SKM-1 treated with dmso at 0.1 percent for 144 hours (cell line): ENCODE measurements around the gene RAPGEF6.
"Not testable (repeated sequence)": the region's sequence is repeated elsewhere in the genome, so short reads cannot be mapped to it uniquely, and the experiment has no call there.

ENCODE experiments used
- DNase-seq: peaks from one replicate; lab custom pipeline; 2025; ENCODE audit not compliant: unreplicated experiment; lab: John Stamatoyannopoulos, UW

The RAPGEF6 gene

DNA sequence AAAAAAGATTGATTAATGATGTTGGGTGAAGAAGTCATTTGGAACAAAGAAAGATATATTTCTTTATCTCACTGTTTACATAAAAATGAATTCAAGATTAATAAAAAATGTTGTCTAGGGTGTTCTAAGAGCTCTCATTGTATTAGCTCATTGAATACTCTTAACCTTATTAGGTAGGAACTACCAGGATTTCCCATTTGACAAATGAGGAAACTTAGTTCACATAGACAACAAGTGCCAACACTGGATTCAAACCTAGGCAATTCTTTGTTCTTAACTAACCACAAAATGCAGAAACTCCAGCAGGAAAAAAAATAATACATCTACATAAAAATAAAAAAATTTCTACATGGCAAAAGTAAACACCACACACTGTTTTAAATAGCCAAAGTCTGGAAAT is 175.8 kb downstream of the RAPGEF6 start:
- no peak for DNase-seq

DNA sequence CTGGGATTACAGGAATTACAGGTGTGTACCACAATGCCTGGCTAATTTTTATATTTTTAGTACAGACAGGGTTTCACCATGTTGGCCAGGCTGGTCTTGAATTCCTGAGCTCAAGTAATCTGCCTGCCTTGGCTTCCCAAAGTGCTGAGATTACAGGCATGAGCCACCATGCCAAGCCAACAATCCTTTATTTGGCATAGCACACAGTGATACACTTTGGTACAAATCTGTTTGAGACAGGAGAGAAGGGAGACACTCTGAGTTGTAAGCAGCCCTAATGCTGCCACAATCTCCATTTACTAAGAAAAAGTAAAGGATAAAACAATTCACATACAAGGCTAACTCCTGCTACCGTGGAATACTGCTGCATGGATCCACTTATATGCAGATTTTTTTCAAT is 177.8 kb downstream of the RAPGEF6 start:
- no peak for DNase-seq

DNA sequence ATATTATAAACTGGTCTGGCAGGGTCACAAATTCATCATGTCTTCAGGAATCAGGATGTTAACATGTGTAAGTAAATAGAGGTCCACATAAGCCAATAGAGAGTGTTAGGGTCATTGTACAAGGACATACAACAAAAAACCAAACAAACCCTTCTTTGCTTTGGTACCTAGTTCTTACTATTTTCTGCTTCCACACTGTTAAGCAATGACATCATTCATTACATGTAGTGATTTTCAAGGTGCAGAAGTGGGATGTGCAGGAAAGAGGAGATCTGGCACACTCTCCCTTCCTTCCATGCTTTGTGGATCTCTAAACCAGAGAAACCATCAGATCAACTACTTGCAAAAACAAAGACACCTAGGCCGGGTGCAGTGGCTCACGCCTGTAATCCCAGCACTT is 184.1 kb downstream of the RAPGEF6 start:
- DNase-seq: no peak

DNA sequence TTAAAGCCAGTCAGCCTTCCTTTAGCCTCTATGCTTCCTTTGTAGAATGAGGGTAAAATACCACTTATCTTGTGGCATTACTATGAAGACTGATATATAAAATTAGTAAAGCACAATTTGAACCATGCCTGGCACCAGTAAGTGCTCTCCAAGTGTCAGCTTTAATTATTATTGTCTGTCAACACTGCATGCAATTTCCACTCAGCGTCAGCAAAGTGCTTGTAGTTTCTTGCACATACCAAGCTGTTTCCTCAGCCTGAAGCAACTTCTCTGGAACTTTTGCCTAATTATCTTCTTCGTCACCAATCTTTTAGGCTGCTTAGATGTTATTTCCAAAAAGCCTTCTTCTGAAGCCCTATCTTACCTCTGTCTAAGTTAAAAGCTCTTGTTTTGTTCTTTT is 193.8 kb downstream of the RAPGEF6 start:
- DNase-seq: no peak

DNA sequence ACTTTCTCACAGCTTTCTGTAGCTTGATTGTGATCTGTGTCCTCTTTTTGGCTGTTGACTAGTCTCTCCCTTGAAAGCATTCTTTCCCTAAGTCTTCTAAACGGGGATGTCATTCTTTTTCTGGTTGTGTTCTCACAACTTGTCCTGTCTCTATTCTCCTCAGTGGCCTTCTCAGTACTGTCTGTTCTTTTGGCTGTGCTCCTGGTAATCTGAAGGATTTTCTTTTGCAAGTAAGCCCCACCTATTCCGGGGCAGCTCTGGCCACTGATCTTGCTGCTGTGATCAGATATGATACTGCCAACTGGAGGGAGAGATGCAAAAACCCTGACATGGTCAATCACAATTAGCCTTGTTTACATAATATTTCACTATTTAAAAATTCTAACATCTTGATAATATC is 198.9 kb downstream of the RAPGEF6 start:
- DNase-seq: no peak

DNA sequence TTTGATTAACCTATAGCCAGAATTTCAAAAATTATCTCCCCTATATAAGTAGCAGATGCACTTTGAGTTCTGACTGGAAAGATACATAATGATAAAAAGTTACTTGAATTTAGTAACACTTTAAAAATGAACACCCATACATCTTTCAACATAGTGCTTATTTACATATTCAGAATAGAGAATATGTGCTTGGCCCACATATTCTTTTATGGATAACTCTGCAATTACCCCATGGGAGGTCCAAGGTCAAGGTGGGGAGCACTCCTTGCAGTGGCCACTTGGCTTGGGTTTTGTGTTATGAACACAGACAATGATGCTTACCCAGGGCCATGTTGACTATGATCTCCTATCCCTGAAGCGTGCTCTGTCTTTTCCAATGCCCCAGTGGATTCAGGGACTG is 201.9 kb downstream of the RAPGEF6 start:
- DNase-seq: no peak

DNA sequence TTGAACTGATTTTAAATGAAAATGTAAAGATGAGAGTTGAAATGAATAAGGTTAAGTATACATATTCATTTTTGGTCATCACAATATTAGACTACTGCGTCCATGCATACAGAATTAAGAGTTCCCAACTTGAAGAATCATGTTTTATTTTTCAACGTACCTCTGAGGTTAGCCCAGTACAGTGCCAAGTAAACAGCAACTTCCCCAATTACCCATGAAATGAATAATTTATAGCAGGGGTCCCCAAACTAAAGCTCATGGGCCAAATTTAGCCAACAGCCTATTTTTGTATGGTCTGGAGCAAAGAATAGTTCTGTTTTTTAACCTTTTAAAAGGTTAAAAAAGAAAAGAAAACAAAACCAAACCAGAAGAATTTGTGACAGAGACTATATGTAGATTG is 203.2 kb downstream of the RAPGEF6 start:
- DNase-seq: no peak

DNA sequence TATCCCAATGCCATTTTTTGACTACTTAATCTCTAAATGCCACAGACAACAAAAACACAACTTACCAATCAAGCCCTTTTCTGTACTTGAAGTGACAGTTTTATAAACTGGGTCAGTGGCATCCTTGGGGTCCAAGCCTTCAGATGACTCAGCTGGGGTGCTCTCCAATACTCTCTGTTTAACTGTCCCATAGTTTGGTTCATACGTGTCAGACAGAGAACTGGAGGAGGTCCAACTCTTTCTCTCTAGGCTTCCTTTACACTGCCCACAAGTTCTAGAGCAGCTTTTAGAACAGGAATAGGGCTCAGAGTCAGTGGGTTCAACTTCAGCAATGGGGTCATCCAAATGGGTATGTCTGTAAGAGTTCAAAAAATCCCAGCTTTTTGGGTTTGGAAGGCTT is 204.2 kb downstream of the RAPGEF6 start:
- no peak for DNase-seq

DNA sequence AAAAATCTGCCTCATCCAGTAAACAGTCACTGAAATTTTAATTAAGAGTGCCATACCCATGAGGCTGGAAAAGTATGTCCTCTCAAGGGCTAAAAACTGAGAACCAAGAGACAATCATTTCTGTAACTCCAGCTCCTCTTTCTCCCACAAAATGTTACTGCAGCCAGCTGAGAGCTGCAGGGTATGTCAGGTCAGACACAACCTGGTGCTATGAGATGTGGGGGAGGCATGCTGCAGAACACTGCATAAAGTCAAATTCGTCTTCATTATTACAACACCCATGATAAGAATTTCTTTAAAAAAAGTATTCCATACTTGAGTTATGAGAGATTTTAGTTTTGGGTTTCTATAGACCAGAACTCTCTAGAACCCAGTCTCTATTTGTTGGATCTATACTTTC is 209.0 kb downstream of the RAPGEF6 start:
- no peak for DNase-seq

DNA sequence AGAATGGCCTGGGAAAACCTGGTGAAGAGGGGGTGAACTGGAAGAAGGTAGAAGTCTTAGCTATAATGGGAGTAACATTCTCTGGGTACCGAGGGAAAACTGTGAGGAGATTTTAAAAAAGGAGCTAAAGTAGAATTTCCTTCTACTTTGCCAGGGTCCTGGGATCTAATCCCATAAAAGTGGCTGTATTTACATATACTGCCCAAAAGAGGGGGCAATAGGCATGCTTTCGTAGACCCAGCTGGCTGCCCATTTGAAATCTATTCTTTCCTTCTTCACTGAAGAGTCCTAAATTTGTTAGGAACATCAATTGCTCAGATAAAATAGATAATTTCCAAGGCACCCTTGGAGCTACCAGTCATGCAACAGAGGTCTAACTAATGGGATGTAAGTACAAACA is 212.0 kb downstream of the RAPGEF6 start:
- DNase-seq: peak; percentile 8

DNA sequence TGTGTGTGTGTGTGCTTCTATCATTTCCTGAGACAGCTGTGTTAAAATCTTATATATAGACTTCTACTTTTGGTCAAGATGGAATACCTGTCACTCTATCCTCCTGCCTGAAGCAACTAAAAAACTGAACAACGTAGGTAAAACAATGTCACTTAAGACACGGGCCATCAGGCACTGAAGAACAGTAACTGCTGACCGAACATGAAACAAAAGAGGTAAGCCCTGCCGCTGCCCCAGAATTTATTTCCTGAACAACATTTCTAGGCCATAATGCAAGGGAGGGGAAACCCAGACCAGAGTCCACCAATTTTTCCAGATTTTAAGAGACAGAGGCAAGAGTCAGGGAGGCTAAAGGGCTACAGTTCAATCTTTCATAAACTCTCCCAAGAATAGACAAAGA is 215.2 kb downstream of the RAPGEF6 start:
- no peak for DNase-seq

DNA sequence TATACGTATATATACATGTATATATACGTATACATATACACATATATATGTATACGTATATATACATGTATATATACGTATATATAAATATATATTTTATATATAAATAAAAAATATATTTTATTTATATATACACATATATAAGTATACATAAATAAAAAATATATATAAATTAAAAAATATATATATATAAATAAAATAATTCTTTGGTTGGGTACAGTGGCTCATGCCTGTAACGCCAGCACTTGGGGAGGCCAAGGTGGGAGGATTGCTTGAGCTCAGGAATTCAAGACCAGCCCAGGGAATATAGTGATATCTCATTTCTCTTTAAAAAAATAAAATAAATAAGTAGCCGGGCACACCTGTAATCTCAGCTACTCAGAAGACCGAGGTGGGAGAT is 216.2 kb downstream of the RAPGEF6 start:
- no peak for DNase-seq

DNA sequence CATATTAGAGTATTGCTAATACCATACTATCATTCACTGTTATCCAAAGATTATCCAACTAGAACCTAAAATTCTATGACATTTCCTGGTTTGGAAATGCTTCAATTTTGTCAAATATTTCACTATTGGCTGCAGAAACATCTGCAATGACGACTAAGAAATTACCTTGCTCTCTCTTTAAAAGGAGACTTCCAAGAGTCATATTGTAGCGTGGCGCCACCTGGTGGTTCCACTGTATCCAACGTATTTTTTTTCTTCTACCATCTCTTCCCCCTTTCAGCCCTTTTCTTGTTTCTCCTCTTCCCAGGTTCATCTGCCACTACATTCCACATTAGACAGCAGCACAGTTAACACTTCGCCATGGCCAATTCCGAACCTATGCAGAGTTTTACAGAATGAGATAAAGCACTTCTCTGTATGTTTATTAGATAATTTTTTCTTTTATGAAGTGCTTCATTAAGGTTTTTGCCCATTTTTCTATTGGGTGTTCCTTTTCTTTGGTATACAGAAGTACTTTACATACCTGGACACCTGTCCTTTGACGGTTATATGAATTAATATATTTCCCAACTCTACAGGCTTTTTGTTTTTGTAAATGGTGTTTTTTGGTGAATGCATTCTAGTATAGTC is 217.7 kb downstream of the RAPGEF6 start:
- DNase-seq: peak; percentile 74

DNA sequence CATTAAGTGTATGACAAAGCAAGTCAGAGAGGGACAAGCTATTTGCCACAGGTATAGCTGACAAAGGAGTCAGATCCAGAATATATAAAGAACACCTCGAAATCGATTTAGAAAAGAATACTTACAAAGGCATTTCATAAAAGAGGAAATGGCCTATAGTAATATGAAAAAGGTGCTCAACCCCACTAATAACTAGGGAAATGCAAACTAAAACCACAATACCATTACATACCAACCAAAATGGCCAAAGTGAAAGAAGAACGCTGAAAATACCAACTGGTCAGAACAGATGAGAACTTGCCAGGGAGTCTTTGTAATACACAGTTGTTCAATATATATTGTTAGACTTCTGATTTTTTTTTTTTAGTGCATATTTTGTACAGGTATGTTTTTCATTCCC is 218.3 kb downstream of the RAPGEF6 start:
- no peak for DNase-seq

DNA sequence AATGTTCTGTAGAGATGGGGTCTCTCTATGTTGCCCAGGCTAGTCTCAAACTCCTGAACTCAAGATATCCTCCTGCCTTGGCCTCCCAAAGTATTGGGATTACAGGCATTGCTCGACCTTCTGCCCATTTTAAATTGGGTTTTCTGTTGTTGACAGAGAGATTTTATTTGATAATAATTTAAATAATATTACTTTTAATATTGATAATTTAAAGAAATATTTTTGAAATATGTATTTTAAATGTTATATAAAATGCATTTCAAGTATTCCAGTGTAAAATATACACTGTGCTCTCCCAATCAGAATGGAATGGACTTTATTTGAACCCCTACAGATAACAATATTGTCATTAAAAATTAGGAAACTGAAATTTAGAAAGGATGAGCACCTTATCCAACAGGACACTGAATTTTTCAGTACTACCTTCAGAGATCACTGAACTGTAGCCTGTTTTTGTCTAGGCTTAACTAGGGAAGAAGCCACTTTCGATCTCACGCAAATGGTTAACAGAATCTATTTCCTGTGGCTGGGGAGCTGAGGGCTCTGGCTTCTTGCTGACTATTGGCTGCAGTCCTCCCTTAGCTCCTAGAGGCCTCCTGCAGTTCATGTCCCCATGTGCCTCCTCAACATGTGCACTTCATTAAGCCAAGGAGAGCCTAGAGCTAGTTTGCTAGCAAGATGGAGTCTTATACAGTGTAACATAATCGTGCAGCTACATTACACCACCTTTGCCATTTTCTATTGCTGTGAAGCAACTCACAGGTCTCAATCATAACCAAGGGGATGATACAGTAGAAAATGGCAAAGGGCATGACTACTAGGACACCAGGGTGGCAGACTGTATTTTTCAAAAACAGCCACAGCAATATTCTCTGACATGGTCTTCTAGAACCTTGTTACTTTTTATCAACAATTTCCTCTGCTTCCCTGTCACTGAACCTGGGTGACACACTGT is 221.1 kb downstream of the RAPGEF6 start:
- no peak for DNase-seq

DNA sequence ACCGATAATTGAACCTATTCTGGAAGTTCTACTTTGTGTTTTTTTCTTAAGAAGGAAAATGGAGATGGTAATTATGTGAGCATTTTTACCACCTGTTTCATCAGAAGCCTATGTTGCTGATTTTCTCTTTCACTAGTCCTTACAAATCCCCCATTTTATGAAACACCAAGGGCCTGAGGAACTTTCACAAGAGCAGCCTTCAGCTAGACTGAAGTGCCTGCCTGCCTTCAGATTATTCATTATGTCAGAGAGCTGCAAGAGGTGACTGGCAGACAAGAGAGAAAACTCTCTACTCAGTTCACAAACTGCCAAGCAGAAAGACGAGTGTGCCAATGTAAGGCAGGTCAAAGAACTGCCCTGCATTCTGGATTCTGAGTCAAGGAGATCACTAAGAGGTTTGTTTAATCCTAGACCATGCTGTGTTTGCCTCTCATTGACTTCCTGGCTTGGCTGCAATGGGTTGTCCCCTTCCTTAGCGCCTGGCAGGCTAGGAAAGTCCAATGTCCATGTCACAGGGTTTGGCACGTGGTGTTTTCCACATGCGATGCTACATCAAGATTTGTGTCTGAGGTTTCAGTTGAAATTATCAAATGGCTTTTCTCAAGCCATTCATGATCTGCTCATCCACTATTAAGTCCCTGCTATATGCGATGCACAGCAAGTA is 227.9 kb downstream of the RAPGEF6 start:
- no peak for DNase-seq

DNA sequence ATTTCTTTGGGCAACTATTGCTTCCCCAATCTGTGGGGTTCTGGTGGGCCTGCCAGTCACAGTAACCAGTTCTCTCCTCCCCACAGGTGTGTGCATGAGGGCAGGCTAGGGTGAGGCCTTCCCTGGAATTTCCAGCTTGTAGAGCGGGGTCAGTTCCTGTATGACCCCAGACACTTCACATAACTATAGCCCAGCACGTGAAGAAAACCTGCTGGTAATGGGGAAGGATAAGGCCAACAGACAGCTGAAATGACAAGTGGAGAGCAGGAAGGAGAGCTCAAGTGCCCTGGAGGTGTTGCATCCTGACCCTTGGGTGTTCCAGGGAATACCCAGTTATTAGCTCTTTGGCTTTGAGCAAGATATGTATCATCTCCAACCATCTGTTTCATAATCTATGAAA is 229.0 kb downstream of the RAPGEF6 start:
- no peak for DNase-seq

DNA sequence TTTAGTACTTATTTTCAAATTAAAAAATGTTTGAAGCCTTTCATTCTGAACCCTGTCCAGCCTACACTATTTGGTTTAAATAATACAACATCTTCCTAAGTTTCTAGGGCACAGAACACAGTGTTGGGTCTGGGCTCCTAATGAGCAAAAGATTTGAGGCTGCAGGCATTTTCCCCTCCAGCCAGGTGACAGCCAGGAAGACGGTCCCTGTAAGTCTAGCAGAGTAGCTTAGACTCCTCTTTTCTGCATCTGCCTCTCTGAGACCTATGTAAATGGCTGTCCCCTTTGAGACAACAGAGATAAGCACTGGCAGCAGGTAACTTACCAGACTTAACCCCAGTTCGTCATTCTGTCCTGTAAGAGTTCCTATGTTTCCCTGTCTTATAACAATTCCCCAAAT is 229.4 kb downstream of the RAPGEF6 start:
- DNase-seq: no peak

DNA sequence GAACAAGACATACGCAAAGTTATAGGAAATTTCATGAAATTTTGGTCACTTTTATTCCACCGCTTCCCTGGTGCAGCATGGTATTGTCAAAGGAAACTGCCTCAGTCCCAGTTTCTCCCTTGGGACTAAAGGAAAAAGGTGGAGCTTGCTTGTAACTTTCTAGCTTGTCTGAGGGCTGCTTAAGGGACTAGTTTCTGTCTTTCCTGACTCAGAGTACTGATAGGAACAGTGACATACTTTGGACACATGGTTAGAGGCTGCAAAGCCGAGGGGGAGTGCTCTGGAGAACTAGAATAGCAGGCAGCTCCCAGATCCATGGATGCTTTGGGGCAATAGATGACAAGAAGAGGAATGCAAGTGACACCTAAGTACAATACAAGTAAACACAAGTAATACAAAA is 234.4 kb downstream of the RAPGEF6 start:
- DNase-seq: no peak

DNA sequence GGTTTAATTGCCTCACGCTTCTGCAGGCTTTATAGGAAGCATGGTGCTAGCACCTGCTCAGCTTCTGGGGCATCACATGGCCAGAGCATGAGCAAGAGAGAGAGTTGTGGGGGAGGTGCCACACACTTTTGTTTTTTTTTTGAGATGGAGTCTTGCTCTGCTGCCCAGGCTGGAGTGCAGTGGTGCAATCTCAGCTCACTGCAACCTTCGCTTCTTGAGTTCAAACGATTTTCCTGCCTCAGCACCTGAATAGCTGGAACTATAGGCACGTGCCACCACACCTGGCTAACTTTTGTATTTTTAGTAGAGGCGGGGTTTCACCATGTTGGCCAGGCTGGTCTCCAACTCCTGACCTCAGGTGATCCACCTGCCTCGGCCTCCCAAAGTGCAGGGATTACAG is 236.0 kb downstream of the RAPGEF6 start:
- DNase-seq: not testable (repeated sequence)

DNA sequence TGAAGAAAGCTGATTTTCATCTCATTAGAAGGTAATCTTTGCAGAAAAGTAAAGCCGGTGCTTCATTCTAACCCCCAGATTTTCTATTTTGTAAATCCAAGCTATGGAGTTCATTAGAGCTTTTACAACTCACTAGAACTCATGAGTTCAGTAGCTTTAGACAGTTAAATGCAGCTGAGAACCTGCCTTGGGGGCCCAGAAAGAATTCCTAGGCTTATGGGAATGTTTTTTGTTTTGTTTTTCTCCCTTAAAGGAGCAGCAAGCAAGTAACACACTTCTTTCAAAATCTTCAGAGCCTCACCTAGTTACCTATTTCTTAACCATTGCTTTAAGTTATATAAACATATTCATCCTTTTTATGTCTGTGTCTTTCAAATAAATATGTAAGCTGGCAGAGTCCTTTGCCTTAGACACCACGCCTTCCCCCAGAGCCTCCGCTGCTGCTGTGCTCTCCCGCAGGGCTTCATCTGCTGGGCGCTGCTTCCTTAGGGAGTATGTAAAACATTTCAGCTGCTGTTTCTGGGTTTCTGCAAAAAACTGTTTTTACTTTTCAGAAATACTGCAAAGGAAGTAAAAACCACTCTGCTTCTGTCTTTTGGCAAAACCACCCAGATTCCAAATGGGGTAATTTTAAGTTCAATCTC is 238.3 kb downstream of the RAPGEF6 start:
- DNase-seq: no peak

DNA sequence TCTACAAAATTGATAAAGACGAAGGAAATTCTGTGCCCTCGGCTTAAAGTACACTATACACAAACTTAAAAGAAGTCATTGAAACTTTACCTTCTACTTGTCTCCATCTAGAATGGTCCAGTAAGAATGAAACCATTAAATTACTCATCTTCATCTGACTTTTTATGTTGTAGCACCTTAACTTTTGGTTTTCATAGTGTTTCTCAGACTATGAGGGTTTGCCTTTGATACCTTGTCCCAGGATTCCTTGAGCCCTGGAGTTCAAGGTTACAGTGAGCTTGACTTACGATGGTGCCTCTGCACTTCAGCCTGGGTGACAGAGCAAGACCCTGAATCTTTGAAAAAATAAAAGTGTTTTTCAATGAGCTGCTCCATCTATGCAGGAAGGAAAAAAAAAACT is 239.0 kb downstream of the RAPGEF6 start:
- no peak for DNase-seq
